HG02970 (cell line): ENCODE results near the gene RALGPS1.

ENCODE experiments used
- ATAC-seq: cut with Tn5 transposase; IDR thresholded peaks from one replicate; pipeline ENCODE4 v1.9.1; 2021; ENCODE audit warnings: mild to moderate bottlenecking, moderate library complexity, moderate number of reproducible peaks; ENCODE audit not compliant: unreplicated experiment, low FRiP score

The RALGPS1 gene

GRCh38 chr9:127193483-127193882, 278.9 kb downstream of the RALGPS1 start:
- ATAC-seq = no peak

- no peak for ATAC-seq
Measured at GRCh38 chr9:127194881-127195713, 280.5 kb downstream of the RALGPS1 start.

- ATAC-seq = no peak
Measured at GRCh38 chr9:127195976-127196825, 281.6 kb downstream of the RALGPS1 start.

GRCh38 chr9:127196826-127197145, 282.2 kb downstream of the RALGPS1 start:
- ATAC-seq = no peak

GRCh38 chr9:127197186-127197860, 282.7 kb downstream of the RALGPS1 start:
- no peak for ATAC-seq

GRCh38 chr9:127197861-127198430, 283.4 kb downstream of the RALGPS1 start:
- no peak for ATAC-seq

- no peak for ATAC-seq
Measured at GRCh38 chr9:127198587-127198986, 284.0 kb downstream of the RALGPS1 start.

- ATAC-seq = peak; percentile 57
Measured at GRCh38 chr9:127199001-127199791, 284.6 kb downstream of the RALGPS1 start.

- ATAC-seq = no peak
Measured at GRCh38 chr9:127200106-127200862, 285.7 kb downstream of the RALGPS1 start.

- ATAC-seq = no peak
Measured at GRCh38 chr9:127201071-127201541, 286.5 kb downstream of the RALGPS1 start.

- no peak for ATAC-seq
Measured at GRCh38 chr9:127201731-127202130, 287.1 kb downstream of the RALGPS1 start.

- ATAC-seq = no peak
Measured at GRCh38 chr9:127202461-127203169, 288.0 kb downstream of the RALGPS1 start.

- no peak for ATAC-seq
Measured at GRCh38 chr9:127203681-127204327, 289.2 kb downstream of the RALGPS1 start.

- ATAC-seq = no peak
Measured at GRCh38 chr9:127204771-127205470, 290.3 kb downstream of the RALGPS1 start.

GRCh38 chr9:127205952-127206351, 291.4 kb downstream of the RALGPS1 start:
- ATAC-seq = no peak

- ATAC-seq = no peak
Measured at GRCh38 chr9:127206666-127207065, 292.1 kb downstream of the RALGPS1 start.

GRCh38 chr9:127207734-127208410, 293.3 kb downstream of the RALGPS1 start:
- ATAC-seq = no peak
